ENCODE data around the gene INSYN2B. TPM values are rescaled to one million over a fixed set of nuclear protein-coding genes. Genes with fewer than 3 reads are reported as not detected.
"Not testable (repeated sequence)": the region's sequence is repeated elsewhere in the genome, so short reads cannot be mapped to it uniquely, and the experiment has no call there.

Gene INSYN2B
- polyA plus RNA-seq, 3 donors: 0.28 TPM; not detected in 2

- no peak overlapping the region for H3K27ac ChIP-seq (ENCODE audit: low read depth, low read length)
- 77 to 88% (median 87%) methylated on average over 3 of the region's 3 CpGs for WGBS, 3 donors
These were observed 141.6 kb downstream of the INSYN2B start for GRCh38 chr5:169838688-169839087.

GRCh38 chr5:169837686-169838085 is 142.6 kb downstream of the INSYN2B start:
- H3K27ac ChIP-seq (ENCODE audit: low read depth, low read length): no peak overlapping the region

GRCh38 chr5:169836835-169837536 is 143.3 kb downstream of the INSYN2B start:
- no peak overlapping the region for H3K27ac ChIP-seq (ENCODE audit: low read depth, low read length)
- WGBS, 3 donors: 53 to 74% (median 71%) methylated on average over 3 of the region's 3 CpGs

- H3K27ac ChIP-seq (ENCODE audit: low read depth, low read length): not testable (repeated sequence)
- WGBS, 3 donors: 51 to 67% (median 56%) methylated on average over 1 of the region's 1 CpG
These were observed 145.8 kb downstream of the INSYN2B start for GRCh38 chr5:169834540-169834939.

GRCh38 chr5:169833681-169834292 is 146.5 kb downstream of the INSYN2B start:
- WGBS, 3 donors: 77 to 94% (median 90%) methylated on average over 2 of the region's 2 CpGs
- H3K27ac ChIP-seq (ENCODE audit: low read depth, low read length): not testable (repeated sequence)

- no peak overlapping the region for H3K27ac ChIP-seq (ENCODE audit: low read depth, low read length)
These were observed 147.4 kb downstream of the INSYN2B start for GRCh38 chr5:169832845-169833244.

- H3K27ac ChIP-seq (ENCODE audit: low read depth, low read length): no peak overlapping the region
- 80 to 93% (median 83%) methylated on average over 3 of the region's 3 CpGs for WGBS, 3 donors
These were observed 148.0 kb downstream of the INSYN2B start for GRCh38 chr5:169832304-169832703.

- 49 to 86% (median 84%) methylated on average over 1 of the region's 1 CpG for WGBS, 3 donors
- no peak overlapping the region for H3K27ac ChIP-seq (ENCODE audit: low read depth, low read length)
These were observed 149.0 kb downstream of the INSYN2B start for GRCh38 chr5:169831331-169831730.

GRCh38 chr5:169828385-169828784 is 151.9 kb downstream of the INSYN2B start:
- WGBS, 3 donors: 78 to 82% (median 80%) methylated on average over 4 of the region's 4 CpGs
- no peak overlapping the region for H3K27ac ChIP-seq (ENCODE audit: low read depth, low read length)

- 76 to 84% (median 82%) methylated on average over 3 of the region's 3 CpGs for WGBS, 3 donors
- H3K27ac ChIP-seq (ENCODE audit: low read depth, low read length): no peak overlapping the region
These were observed 152.5 kb downstream of the INSYN2B start for GRCh38 chr5:169827769-169828168.

GRCh38 chr5:169826618-169827017 is 153.7 kb downstream of the INSYN2B start:
- no peak overlapping the region for H3K27ac ChIP-seq (ENCODE audit: low read depth, low read length)
- WGBS, 3 donors: 58 to 76% (median 71%) methylated on average over 5 of the region's 5 CpGs

- no peak overlapping the region for H3K27ac ChIP-seq (ENCODE audit: low read depth, low read length)
- WGBS, 3 donors: 73 to 84% (median 73%) methylated on average over 2 of the region's 2 CpGs
These were observed 163.3 kb downstream of the INSYN2B start for GRCh38 chr5:169817031-169817430.

GRCh38 chr5:169814522-169814921 is 165.8 kb downstream of the INSYN2B start:
- WGBS, 3 donors: 73 to 95% (median 76%) methylated on average over 1 of the region's 1 CpG
- H3K27ac ChIP-seq (ENCODE audit: low read depth, low read length): no peak overlapping the region

Other genes with a start within 250 kb of the INSYN2B start
- gene FOXI1, start 125.4 kb upstream of the INSYN2B start, polyA plus RNA-seq: under 1 TPM in 1 of 3 donors, not detected in 2; 0.24 TPM

All from adipose tissue (tissue), 3 donors.